Astrocyte (in vitro differentiated cells and primary cell): ENCODE data around the gene BAZ1B.

Experiments
- EZH2 ChIP-seq: IDR thresholded peaks from 2 replicates; pipeline ENCODE4 v1.6.1; 2012; ENCODE audit warnings: mild to moderate bottlenecking, low read length, inconsistent platforms; ENCODE audit not compliant: insufficient read depth
- TF ChIP-seq, protein P1 (sequence below): IDR thresholded peaks from 2 replicates; pipeline ENCODE4 v1.5.1; 2011; ENCODE audit warnings: low read depth, mild to moderate bottlenecking, inconsistent platforms, low read length, moderate library complexity; ENCODE audit not compliant: insufficient read depth

DNA sequence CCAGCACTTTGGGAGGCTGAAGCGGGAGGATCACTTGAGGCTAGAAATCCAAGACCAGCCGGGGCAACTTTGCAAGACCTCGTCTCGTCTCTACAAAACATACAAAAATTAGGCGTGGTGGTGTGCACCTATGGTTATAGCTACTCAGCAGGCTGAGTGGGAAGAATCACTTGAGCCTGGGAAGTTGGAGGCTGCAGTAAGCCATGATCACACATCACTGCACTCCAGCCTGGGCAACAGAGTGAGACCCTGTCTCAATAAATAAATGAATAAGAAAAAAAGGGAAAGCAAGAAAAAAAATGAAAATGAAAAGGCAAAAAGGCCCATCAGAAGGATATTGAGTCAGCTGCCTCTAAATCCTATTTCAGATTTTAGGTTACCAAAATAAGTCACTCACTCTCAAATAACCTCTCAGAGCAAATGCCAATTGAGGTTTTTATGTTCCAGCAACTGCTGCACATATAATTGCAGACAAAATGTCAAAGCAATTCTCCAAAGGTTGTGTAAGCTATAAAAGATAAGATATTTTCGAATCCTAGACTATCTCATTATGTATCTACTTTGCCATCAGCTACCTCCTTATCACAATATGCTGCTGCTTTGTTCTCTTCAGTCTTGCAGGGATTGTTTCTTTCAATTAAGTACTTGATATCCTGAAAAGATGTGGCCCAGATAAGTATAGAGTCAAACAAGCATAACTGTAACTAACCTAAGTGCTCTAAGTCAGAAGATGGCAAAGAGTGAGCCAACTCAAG lies 4.7 kb downstream of the BAZ1B start:
- TF ChIP-seq, protein P1, sequence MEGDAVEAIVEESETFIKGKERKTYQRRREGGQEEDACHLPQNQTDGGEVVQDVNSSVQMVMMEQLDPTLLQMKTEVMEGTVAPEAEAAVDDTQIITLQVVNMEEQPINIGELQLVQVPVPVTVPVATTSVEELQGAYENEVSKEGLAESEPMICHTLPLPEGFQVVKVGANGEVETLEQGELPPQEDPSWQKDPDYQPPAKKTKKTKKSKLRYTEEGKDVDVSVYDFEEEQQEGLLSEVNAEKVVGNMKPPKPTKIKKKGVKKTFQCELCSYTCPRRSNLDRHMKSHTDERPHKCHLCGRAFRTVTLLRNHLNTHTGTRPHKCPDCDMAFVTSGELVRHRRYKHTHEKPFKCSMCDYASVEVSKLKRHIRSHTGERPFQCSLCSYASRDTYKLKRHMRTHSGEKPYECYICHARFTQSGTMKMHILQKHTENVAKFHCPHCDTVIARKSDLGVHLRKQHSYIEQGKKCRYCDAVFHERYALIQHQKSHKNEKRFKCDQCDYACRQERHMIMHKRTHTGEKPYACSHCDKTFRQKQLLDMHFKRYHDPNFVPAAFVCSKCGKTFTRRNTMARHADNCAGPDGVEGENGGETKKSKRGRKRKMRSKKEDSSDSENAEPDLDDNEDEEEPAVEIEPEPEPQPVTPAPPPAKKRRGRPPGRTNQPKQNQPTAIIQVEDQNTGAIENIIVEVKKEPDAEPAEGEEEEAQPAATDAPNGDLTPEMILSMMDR, result no peak
- TF ChIP-seq EZH2, result no peak
